Neural progenitor cell (in vitro differentiated cells): ENCODE data around the gene SLC5A12. TPM values are rescaled to one million over a fixed set of nuclear protein-coding genes. Genes with fewer than 3 reads are reported as not detected.

Experiments
- DNase-seq: peaks from one replicate; pipeline ENCODE4 v3.0.0-alpha.2; 2016; ENCODE audit warnings: low spot score
- H2AFZ ChIP-seq: fragments of 200-600 bp; sonication (generic); replicated peaks from 2 replicates; pipeline ENCODE4 v1.6.1; 2016; ENCODE audit warnings: antibody characterized with exemption
- H3F3A ChIP-seq: fragments of 200-600 bp; sonication (generic); 2 replicates; pipeline ENCODE4 v1.6.1; 2016; ENCODE audit warnings: antibody characterized with exemption, low read depth
- H3K27ac ChIP-seq: fragments of 200-600 bp; sonication (generic); 2 replicates; pipeline ENCODE4 v1.5.1; 2016; ENCODE audit warnings: mild to moderate bottlenecking
- H3K27me3 ChIP-seq: fragments of 200-600 bp; sonication (generic); 2 replicates; pipeline ENCODE4 v1.6.1; 2016; ENCODE audit warnings: mild to moderate bottlenecking, moderate library complexity
- H3K36me3 ChIP-seq: fragments of 200-600 bp; sonication (generic); 2 replicates; pipeline ENCODE4 v1.5.1; 2016
- H3K4me1 ChIP-seq: fragments of 200-600 bp; sonication (generic); 2 replicates; pipeline ENCODE4 v1.6.1; 2016; ENCODE audit warnings: mixed run types
- H3K4me2 ChIP-seq: fragments of 200-600 bp; sonication (generic); 2 replicates; pipeline ENCODE4 v1.6.1; 2016
- H3K4me3 ChIP-seq: fragments of 200-600 bp; sonication (generic); 2 replicates; pipeline ENCODE4 v1.5.1; 2016
- H3K79me2 ChIP-seq: fragments of 200-600 bp; sonication (generic); 2 replicates; pipeline ENCODE4 v1.6.1; 2016; ENCODE audit warnings: low read depth
- H3K9ac ChIP-seq: fragments of 200-600 bp; sonication (generic); 2 replicates; pipeline ENCODE4 v1.6.1; 2016
- H3K9me3 ChIP-seq: fragments of 200-600 bp; sonication (generic); 2 replicates; pipeline ENCODE4 v1.5.1; 2016; ENCODE audit warnings: low read depth
- H4K20me1 ChIP-seq: fragments of 200-600 bp; sonication (generic); 2 replicates; pipeline ENCODE4 v1.6.1; 2016; ENCODE audit warnings: low read depth
- H3K27ac Mint-ChIP-seq: 3 replicates; pipeline ENCODE4 v1.8.0; 2021; ENCODE audit warnings: mixed read lengths
- H3K27me3 Mint-ChIP-seq: 2 replicates; pipeline ENCODE4 v1.8.0; 2022; ENCODE audit warnings: low read depth, mild to moderate bottlenecking, inconsistent platforms, moderate library complexity, mixed read lengths; ENCODE audit not compliant: insufficient read depth
- H3K36me3 Mint-ChIP-seq: 3 replicates; pipeline ENCODE4 v1.8.0; 2021; ENCODE audit warnings: mixed read lengths
- H3K4me1 Mint-ChIP-seq: 3 replicates; pipeline ENCODE4 v1.8.0; 2021; ENCODE audit warnings: mixed read lengths
- H3K4me3 Mint-ChIP-seq: 3 replicates; pipeline ENCODE4 v1.8.0; 2021; ENCODE audit warnings: mild to moderate bottlenecking, moderate library complexity, mixed read lengths
- H3K9me3 Mint-ChIP-seq: 3 replicates; pipeline ENCODE4 v1.8.0; 2020; ENCODE audit warnings: mixed read lengths
- CTCF ChIP-seq: fragments of 200-600 bp; sonication (generic); IDR thresholded peaks from 2 replicates; pipeline ENCODE4 v1.5.1; 2017; ENCODE audit warnings: antibody characterized with exemption, mild to moderate bottlenecking
- EZH2 ChIP-seq: fragments of 200-600 bp; sonication (generic); IDR thresholded peaks from 2 replicates; pipeline ENCODE4 v1.6.1; 2017; ENCODE audit warnings: antibody characterized with exemption, mild to moderate bottlenecking, moderate library complexity
- EZH2phosphoT487 ChIP-seq: fragments of 200-600 bp; sonication (generic); IDR thresholded peaks from 2 replicates; pipeline ENCODE4 v1.6.1; 2017; ENCODE audit warnings: antibody characterized with exemption
- total RNA-seq: library from RNA; depleted of rRNA; stranded (reverse); fragments of >200 nt; gene quantifications from 2 replicates; pipeline ENCODE4 v1.2.3, GENCODE V29; 2015; ENCODE audit warnings: low replicate concordance

The SLC5A12 gene
- total RNA-seq, 1 donor from 2014 or later: 4.9 TPM

DNA sequence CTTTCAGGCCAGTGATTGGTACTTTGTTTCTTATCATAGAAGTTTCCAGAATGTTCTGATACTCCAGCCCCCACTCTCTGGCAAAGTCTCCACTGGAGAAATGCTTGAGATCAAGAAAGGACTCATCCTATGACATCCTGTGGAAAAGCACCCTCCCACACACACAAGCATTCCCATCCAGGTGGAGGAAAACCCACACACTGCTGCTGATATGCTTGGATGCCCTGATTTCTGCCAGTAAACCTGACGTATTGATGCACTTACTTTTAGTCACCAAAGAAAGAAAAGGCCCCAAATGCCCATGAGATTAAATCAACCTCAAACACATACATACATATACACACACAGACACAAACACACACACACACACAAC lies 9.2 kb upstream of the SLC5A12 start:
- H3K9ac ChIP-seq: no peak overlapping the region
- H3K9me3 ChIP-seq: no peaks in the 10 kb centered on the region
- no peaks in the 10 kb centered on the region for H4K20me1 ChIP-seq
- H3F3A ChIP-seq: no peaks in the 10 kb centered on the region
- TF ChIP-seq EZH2 (no peak), CTCF (no peak), EZH2phosphoT487 (no peak)
- H2AFZ ChIP-seq: no peak overlapping the region
- H3K4me1 ChIP-seq: no peaks in the 10 kb centered on the region
- Mint-ChIP-seq H3K36me3 (no peaks in the 10 kb centered on the region), H3K9me3 (no peaks in the 10 kb centered on the region), H3K27me3 (no peaks in the 10 kb centered on the region), H3K4me3 (no peak overlapping the region), H3K27ac (no peak overlapping the region), H3K4me1 (no peaks in the 10 kb centered on the region)
- H3K27ac ChIP-seq: no peak overlapping the region
- no peaks in the 10 kb centered on the region for H3K79me2 ChIP-seq
- H3K4me2 ChIP-seq: no peak overlapping the region
- H3K27me3 ChIP-seq: no peaks in the 10 kb centered on the region
- H3K4me3 ChIP-seq: no peak overlapping the region
- no peak for DNase-seq
- H3K36me3 ChIP-seq: no peaks in the 10 kb centered on the region

- Histone ChIP-seq H3K27ac (no peak overlapping the region), H3K4me1 (no peaks in the 10 kb centered on the region), H3K36me3 (no peaks in the 10 kb centered on the region), H3K79me2 (no peaks in the 10 kb centered on the region), H3K4me2 (no peak overlapping the region), H4K20me1 (no peaks in the 10 kb centered on the region), H3K9me3 (no peaks in the 10 kb centered on the region), H3K27me3 (no peaks in the 10 kb centered on the region), H3K4me3 (no peak overlapping the region), H2AFZ (no peak overlapping the region), H3K9ac (no peak overlapping the region), H3F3A (no peaks in the 10 kb centered on the region)
- Mint-ChIP-seq H3K36me3 (no peaks in the 10 kb centered on the region), H3K27ac (no peak overlapping the region), H3K4me3 (no peak overlapping the region), H3K27me3 (no peaks in the 10 kb centered on the region), H3K4me1 (no peaks in the 10 kb centered on the region), H3K9me3 (no peaks in the 10 kb centered on the region)
- DNase-seq: no peak
- no peak for TF ChIP-seq EZH2
- TF ChIP-seq EZH2phosphoT487: no peak
- TF ChIP-seq CTCF: no peak
Measured at GRCh38 chr11:26730414-26731083, 8.7 kb upstream of the SLC5A12 start.

- Histone ChIP-seq H3F3A (no peaks in the 10 kb centered on the region), H3K4me2 (no peak overlapping the region), H3K27me3 (no peaks in the 10 kb centered on the region), H3K79me2 (no peaks in the 10 kb centered on the region), H2AFZ (no peak overlapping the region), H3K4me1 (no peaks in the 10 kb centered on the region), H3K9ac (no peak overlapping the region), H3K4me3 (no peak overlapping the region), H3K9me3 (no peaks in the 10 kb centered on the region), H3K27ac (no peak overlapping the region), H3K36me3 (no peaks in the 10 kb centered on the region), H4K20me1 (no peaks in the 10 kb centered on the region)
- Mint-ChIP-seq H3K4me3 (no peak overlapping the region), H3K9me3 (no peaks in the 10 kb centered on the region), H3K4me1 (no peaks in the 10 kb centered on the region), H3K36me3 (no peaks in the 10 kb centered on the region), H3K27ac (no peak overlapping the region), H3K27me3 (no peaks in the 10 kb centered on the region)
- DNase-seq: no peak
- no peak for TF ChIP-seq EZH2phosphoT487
- no peak for TF ChIP-seq EZH2
- no peak for TF ChIP-seq CTCF
Measured at GRCh38 chr11:26729284-26729683, 7.4 kb upstream of the SLC5A12 start.
